Activated CD4-positive, alpha-beta memory T cell treated with anti-CD3 and anti-CD28 coated beads, Interleukin-2, amount 10 ng/mL, durations not matched to agents 7 days and 5 days (primary cell): ENCODE measurements around the gene FAM20A. TPM values are rescaled to one million over a fixed set of nuclear protein-coding genes. Genes with fewer than 3 reads are reported as not detected.

Source experiments
- CTCF ChIA-PET: fragments of 350-600 bp; sonication (Branson Sonifier 250); formaldehyde crosslinking; loops from one replicate; lab custom pipeline; 2021; ENCODE audit warnings: antibody characterized with exemption, inconsistent platforms; lab: Charles Lee
- POLR2A ChIA-PET: fragments of 350-600 bp; sonication (Branson Sonifier 250); formaldehyde crosslinking; loops from one replicate; lab custom pipeline; 2021; ENCODE audit warnings: antibody characterized with exemption; lab: Charles Lee
- DNase-seq: peaks from one replicate; pipeline ENCODE4 v3.0.0-alpha.2; 2020
- H3K27ac Mint-ChIP-seq: one replicate; pipeline ENCODE4 v1.8.0; 2021; ENCODE audit warnings: mild to moderate bottlenecking, mixed read lengths
- H3K27me3 Mint-ChIP-seq: one replicate; pipeline ENCODE4 v1.8.0; 2021; ENCODE audit warnings: mixed read lengths
- H3K36me3 Mint-ChIP-seq: one replicate; pipeline ENCODE4 v1.8.0; 2021; ENCODE audit warnings: low read depth, mixed read lengths
- H3K4me1 Mint-ChIP-seq: one replicate; pipeline ENCODE4 v1.8.0; 2021; ENCODE audit warnings: mixed read lengths
- H3K4me3 Mint-ChIP-seq: one replicate; pipeline ENCODE4 v1.8.0; 2021; ENCODE audit warnings: mild to moderate bottlenecking, mixed read lengths
- H3K9me3 Mint-ChIP-seq: one replicate; pipeline ENCODE4 v1.8.0; 2021; ENCODE audit warnings: mixed read lengths
- total RNA-seq, 2 experiments: library from RNA; stranded (reverse); gene quantifications; one replicate each; pipeline ENCODE4 v1.2.3, GENCODE V29; 2021

The FAM20A gene
- total RNA-seq, 2 experiments from 2014 or later, result not detected

GRCh38 chr17:68603027-68603426, 1.9 kb upstream of the FAM20A start:
- DNase-seq, result no peak
- Mint-ChIP-seq H3K4me1 (peaks cover 9% of the 10 kb centered on the region), H3K27me3 (peaks cover 66% of the 10 kb centered on the region), H3K27ac (no peak overlapping the region), H3K9me3 (peaks cover 6% of the 10 kb centered on the region), H3K36me3 (no peaks in the 10 kb centered on the region), H3K4me3 (no peak overlapping the region)
- ChIA-PET POLR2A (no interaction called here), CTCF (no interaction called here)

- Mint-ChIP-seq H3K36me3 (no peaks in the 10 kb centered on the region), H3K9me3 (no peaks in the 10 kb centered on the region), H3K4me3 (no peak overlapping the region), H3K27ac (no peak overlapping the region), H3K27me3 (peaks cover 67% of the 10 kb centered on the region), H3K4me1 (peaks cover 9% of the 10 kb centered on the region)
- CTCF ChIA-PET, result no interaction called here
- POLR2A ChIA-PET, result no interaction called here
- DNase-seq, result no peak
Observed at GRCh38 chr17:68602289-68602688, 1.1 kb upstream of the FAM20A start.

- Mint-ChIP-seq H3K9me3 (no peaks in the 10 kb centered on the region), H3K4me1 (peaks cover 9% of the 10 kb centered on the region)
- CTCF ChIA-PET, result no interaction called here
Observed at GRCh38 chr17:68601565-68602288, 560 bp upstream of the FAM20A start.

GRCh38 chr17:68600067-68600930, 868 bp downstream of the FAM20A start:
- POLR2A ChIA-PET, result no interaction called here
- H3K4me3 Mint-ChIP-seq, result no peak overlapping the region
- CTCF ChIA-PET, result interaction anchor here (0.5 kb wide), 1 partner anchor 797 kb away, joined by 3 read pairs; no protein-coding TSS in a partner anchor

More at GRCh38 chr17:68601565-68602288, 560 bp upstream of the FAM20A start:
- peaks cover 71% of the 10 kb centered on the region for H3K27me3 Mint-ChIP-seq
- POLR2A ChIA-PET, result no interaction called here
- no peak overlapping the region for H3K4me3 Mint-ChIP-seq
- no peak for DNase-seq
- no peak overlapping the region for H3K27ac Mint-ChIP-seq
- no peaks in the 10 kb centered on the region for H3K36me3 Mint-ChIP-seq

GRCh38 chr17:68599552-68600066, 1.6 kb downstream of the FAM20A start:
- Mint-ChIP-seq H3K4me1 (peaks cover 9% of the 10 kb centered on the region), H3K9me3 (no peaks in the 10 kb centered on the region), H3K4me3 (peak overlapping the region; percentile 28), H3K27ac (no peak overlapping the region), H3K27me3 (peaks cover 75% of the 10 kb centered on the region), H3K36me3 (no peaks in the 10 kb centered on the region)
- ChIA-PET POLR2A (no interaction called here), CTCF (no interaction called here)
- DNase-seq, result no peak

More at GRCh38 chr17:68600067-68600930, 868 bp downstream of the FAM20A start:
- no peak for DNase-seq
- no peak overlapping the region for H3K27ac Mint-ChIP-seq
- H3K27me3 Mint-ChIP-seq, result peaks cover 74% of the 10 kb centered on the region
- H3K9me3 Mint-ChIP-seq, result no peaks in the 10 kb centered on the region
- H3K36me3 Mint-ChIP-seq, result no peaks in the 10 kb centered on the region
- peaks cover 9% of the 10 kb centered on the region for H3K4me1 Mint-ChIP-seq

- ChIA-PET POLR2A (no interaction called here), CTCF (no interaction called here)
- Mint-ChIP-seq H3K36me3 (no peaks in the 10 kb centered on the region), H3K27me3 (peaks cover 75% of the 10 kb centered on the region), H3K4me3 (no peak overlapping the region), H3K27ac (no peak overlapping the region), H3K9me3 (no peaks in the 10 kb centered on the region), H3K4me1 (peaks cover 9% of the 10 kb centered on the region)
- DNase-seq, result no peak
Observed at GRCh38 chr17:68599091-68599490, 2.1 kb downstream of the FAM20A start.

GRCh38 chr17:68598545-68598961, 2.6 kb downstream of the FAM20A start:
- POLR2A ChIA-PET, result no interaction called here
- no peak overlapping the region for H3K27ac Mint-ChIP-seq
- no peak for DNase-seq
- H3K9me3 Mint-ChIP-seq, result no peaks in the 10 kb centered on the region
- peaks cover 9% of the 10 kb centered on the region for H3K4me1 Mint-ChIP-seq
- no peak overlapping the region for H3K4me3 Mint-ChIP-seq
- CTCF ChIA-PET, result no interaction called here
- peaks cover 73% of the 10 kb centered on the region for H3K27me3 Mint-ChIP-seq
- H3K36me3 Mint-ChIP-seq, result no peaks in the 10 kb centered on the region

GRCh38 chr17:68598074-68598473, 3.1 kb downstream of the FAM20A start:
- ChIA-PET POLR2A (no interaction called here), CTCF (no interaction called here)
- Mint-ChIP-seq H3K4me1 (peaks cover 9% of the 10 kb centered on the region), H3K9me3 (no peaks in the 10 kb centered on the region), H3K4me3 (no peak overlapping the region), H3K36me3 (no peaks in the 10 kb centered on the region), H3K27ac (no peak overlapping the region), H3K27me3 (peaks cover 70% of the 10 kb centered on the region)
- DNase-seq, result no peak

- Mint-ChIP-seq H3K27me3 (peaks cover 61% of the 10 kb centered on the region), H3K9me3 (no peaks in the 10 kb centered on the region)
Observed at GRCh38 chr17:68596411-68596945, 4.7 kb downstream of the FAM20A start.

GRCh38 chr17:68595986-68596385, 5.2 kb downstream of the FAM20A start:
- Mint-ChIP-seq H3K36me3 (no peaks in the 10 kb centered on the region), H3K27ac (no peak overlapping the region), H3K4me1 (peaks cover 5% of the 10 kb centered on the region), H3K27me3 (peaks cover 58% of the 10 kb centered on the region), H3K4me3 (no peak overlapping the region), H3K9me3 (no peaks in the 10 kb centered on the region)
- POLR2A ChIA-PET, result no interaction called here
- no peak for DNase-seq
- CTCF ChIA-PET, result interaction anchor here (0.5 kb wide), 1 partner anchor 130 kb away, joined by 3 read pairs; no protein-coding TSS in a partner anchor

More at GRCh38 chr17:68596411-68596945, 4.7 kb downstream of the FAM20A start:
- no peak for DNase-seq
- H3K4me1 Mint-ChIP-seq, result peaks cover 5% of the 10 kb centered on the region
- POLR2A ChIA-PET, result no interaction called here
- H3K4me3 Mint-ChIP-seq, result no peak overlapping the region
- H3K36me3 Mint-ChIP-seq, result no peaks in the 10 kb centered on the region
- CTCF ChIA-PET, result no interaction called here
- no peak overlapping the region for H3K27ac Mint-ChIP-seq

GRCh38 chr17:68595496-68595895, 5.7 kb downstream of the FAM20A start:
- Mint-ChIP-seq H3K36me3 (no peaks in the 10 kb centered on the region), H3K9me3 (no peaks in the 10 kb centered on the region), H3K27me3 (peaks cover 60% of the 10 kb centered on the region), H3K4me1 (peaks cover 5% of the 10 kb centered on the region), H3K4me3 (no peak overlapping the region), H3K27ac (no peak overlapping the region)
- POLR2A ChIA-PET, result no interaction called here
- no peak for DNase-seq
- CTCF ChIA-PET, result interaction anchor here (0.5 kb wide), 1 partner anchor 129 kb away, joined by 3 read pairs; no protein-coding TSS in a partner anchor

GRCh38 chr17:68594552-68594951, 6.6 kb downstream of the FAM20A start:
- Mint-ChIP-seq H3K4me1 (peaks cover 1% of the 10 kb centered on the region), H3K27me3 (peaks cover 55% of the 10 kb centered on the region), H3K4me3 (no peak overlapping the region), H3K9me3 (no peaks in the 10 kb centered on the region), H3K27ac (no peak overlapping the region), H3K36me3 (no peaks in the 10 kb centered on the region)
- ChIA-PET POLR2A (no interaction called here), CTCF (no interaction called here)
- DNase-seq, result no peak
